Measurements from ENCODE around the gene ZNF646.
"Not testable (repeated sequence)": the region's sequence is repeated elsewhere in the genome, so short reads cannot be mapped to it uniquely, and the experiment has no call there.

The ZNF646 gene

GRCh38 chr16:31099860-31100638 is 25.8 kb downstream of the ZNF646 start:
- no peak for TF ChIP-seq ZNF274 (IDR thresholded peaks at IDR 0.05; ENCODE audit: low read depth, low read length)
- no peak overlapping the region for H3K4me3 ChIP-seq (ENCODE audit: low read length)

DNA sequence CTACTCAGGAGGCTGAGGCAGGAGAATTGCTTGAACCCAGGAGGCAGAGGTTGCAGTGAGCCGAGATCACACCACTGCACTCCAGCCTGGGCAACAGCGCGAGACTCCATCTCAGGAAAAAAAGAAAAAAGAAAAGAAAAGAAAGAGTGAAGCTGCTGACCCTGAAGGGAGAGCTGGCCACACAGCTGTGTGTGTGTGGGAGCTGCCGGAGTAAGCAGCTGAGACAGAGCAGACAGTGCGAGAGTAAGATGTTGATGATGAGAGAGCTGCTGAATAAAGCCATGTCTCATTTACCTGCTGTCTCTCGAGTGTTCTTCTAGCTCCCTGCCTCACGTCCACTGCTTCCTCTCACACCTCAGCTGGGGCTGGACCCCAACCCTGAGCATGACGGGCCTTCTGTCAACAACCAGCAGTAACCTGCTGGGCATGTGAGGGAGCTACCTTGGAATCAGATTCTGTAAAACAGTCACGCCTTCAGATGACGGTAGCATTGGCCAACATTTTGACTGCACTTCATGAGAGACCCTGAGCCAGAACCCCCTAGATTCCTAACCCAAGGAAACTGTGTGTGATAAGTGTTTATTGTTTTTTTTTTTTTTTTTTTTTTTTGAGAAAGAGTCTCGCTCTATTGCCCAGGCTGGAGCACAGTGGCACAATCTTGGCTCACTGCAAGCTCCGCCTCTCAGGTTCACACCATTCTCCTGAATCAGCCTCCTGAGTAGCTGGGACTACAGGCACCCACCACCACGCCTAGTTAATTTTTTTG is 26.8 kb downstream of the ZNF646 start:
- H3K4me3 ChIP-seq (ENCODE audit: low read length): not testable (repeated sequence)

- TF ChIP-seq ZNF274 (IDR thresholded peaks at IDR 0.05; ENCODE audit: low read depth, low read length): no peak
- H3K4me3 ChIP-seq (ENCODE audit: low read length): no peak overlapping the region
Measured at GRCh38 chr16:31105677-31106213, 31.5 kb downstream of the ZNF646 start.

DNA sequence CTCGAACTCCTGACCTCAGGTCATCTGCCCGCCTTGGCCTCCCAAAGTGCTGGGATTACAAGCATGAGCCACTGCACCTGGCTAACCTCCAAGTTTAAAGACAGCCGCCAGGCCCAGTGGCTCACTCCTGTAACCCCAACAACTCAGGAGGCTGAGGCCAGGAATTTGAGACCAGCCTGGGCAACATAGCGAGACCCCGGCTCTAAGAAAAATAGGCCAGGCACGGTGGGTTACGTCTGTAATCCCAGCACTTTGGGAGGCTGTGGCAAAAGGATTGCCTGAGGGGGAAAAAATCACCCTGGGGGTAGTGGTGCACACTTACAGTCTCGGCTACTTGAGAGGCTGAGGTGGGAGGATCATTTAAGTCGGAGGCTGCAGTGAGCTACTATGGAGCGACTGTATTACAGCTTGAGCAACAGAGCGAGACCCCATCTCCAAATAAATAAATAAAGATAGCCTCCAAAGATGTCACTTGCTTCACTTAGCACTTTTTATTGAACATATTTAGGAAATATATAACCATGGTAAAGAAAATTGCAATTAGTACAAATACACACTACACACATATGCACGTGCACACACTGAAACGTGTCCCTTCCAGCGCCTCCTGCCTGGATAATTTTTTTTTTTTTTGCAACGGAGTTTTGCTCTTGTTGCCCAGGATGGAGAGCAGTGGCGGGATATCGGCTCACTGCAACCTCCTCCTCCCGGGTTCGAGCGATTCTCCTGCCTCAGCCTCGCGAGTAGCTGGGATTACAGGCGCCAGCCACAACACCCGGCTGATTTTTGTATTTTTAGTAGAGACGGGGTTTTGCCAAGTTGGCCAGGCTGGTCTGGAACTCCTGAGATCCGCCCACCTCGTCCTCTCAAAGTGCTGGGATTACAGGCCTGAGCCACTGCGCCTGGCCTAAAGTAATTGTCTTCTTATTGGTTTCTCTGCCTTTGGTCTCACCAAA is 32.6 kb downstream of the ZNF646 start:
- TF ChIP-seq ZNF274 (IDR thresholded peaks at IDR 0.05; ENCODE audit: low read depth, low read length): no peak
- no peak overlapping the region for H3K4me3 ChIP-seq (ENCODE audit: low read length)

DNA sequence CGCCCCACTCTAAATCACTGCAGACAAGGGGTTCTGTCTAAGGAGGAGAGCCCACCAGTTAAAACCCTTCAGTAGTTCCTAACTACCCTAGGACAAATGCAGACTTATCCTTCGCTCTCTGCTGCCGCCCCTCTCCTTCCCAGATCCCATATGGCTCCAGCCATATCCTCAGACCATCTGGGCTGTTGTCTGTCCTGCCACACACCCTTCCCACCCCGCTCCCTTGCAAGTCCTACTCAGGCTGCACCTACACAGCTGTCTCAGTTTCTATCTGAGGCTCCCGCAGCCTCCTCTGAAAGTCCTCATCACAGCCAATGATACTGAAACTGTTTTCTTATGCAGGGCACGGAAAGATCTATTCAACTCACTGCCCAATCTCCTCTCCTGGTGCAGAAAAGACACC is 33.2 kb downstream of the ZNF646 start:
- peak overlapping the region; percentile 81; the same call in 1 of the 2 replicates for H3K4me3 ChIP-seq (ENCODE audit: low read length)
- TF ChIP-seq ZNF274 (IDR thresholded peaks at IDR 0.05; ENCODE audit: low read depth, low read length): no peak

GRCh38 chr16:31108035-31108793 is 34.0 kb downstream of the ZNF646 start, which contains the start of gene BCKDK:
BCKDK (plus strand) TSS chr16:31108386; CDS start chr16:31109224, 838 bp downstream.
- H3K4me3 ChIP-seq (ENCODE audit: low read length): peak within 1 kb of the TSS; percentile 81
- TF ChIP-seq ZNF274 (IDR thresholded peaks at IDR 0.05; ENCODE audit: low read depth, low read length): no peak

DNA sequence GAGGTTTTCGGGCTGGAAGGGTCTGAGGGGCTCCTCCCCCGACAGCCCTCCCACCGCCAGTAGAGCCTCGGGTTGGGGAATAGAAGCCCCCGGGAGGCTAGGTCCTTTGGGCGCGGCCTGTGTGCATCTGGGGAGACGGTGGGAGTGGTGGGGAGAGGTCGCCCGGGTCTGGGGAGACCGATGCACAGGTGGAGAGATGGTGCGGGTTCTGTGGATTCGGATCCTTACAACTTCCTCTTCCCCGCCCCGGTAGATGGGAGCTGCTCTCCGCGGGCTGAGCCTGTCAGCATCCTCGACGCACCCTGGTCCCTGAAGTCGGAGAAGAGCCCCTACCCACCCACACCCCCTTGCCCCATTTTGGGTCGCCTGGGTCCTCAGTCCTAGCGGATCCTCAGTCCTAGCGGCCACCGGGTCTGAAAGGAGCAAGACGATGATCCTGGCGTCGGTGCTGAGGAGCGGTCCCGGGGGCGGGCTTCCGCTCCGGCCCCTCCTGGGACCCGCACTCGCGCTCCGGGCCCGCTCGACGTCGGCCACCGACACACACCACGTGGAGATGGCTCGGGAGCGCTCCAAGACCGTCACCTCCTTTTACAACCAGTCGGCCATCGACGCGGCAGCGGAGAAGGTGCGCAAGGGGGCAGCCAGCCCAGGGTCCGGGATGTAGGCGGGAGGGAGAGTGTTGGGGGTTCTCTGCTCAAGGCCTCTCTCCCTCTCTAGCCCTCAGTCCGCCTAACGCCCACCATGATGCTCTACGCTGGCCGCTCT is 34.8 kb downstream of the ZNF646 start:
- no peak for TF ChIP-seq ZNF274 (IDR thresholded peaks at IDR 0.05; ENCODE audit: low read depth, low read length)
- peak overlapping the region; percentile 81 for H3K4me3 ChIP-seq (ENCODE audit: low read length)

- no peak overlapping the region for H3K4me3 ChIP-seq (ENCODE audit: low read length)
- TF ChIP-seq ZNF274 (IDR thresholded peaks at IDR 0.05; ENCODE audit: low read depth, low read length): no peak
Measured at GRCh38 chr16:31109622-31110021, 35.4 kb downstream of the ZNF646 start.

GRCh38 chr16:31110106-31111034 is 36.1 kb downstream of the ZNF646 start:
- H3K4me3 ChIP-seq (ENCODE audit: low read length): no peak overlapping the region
- TF ChIP-seq ZNF274 (IDR thresholded peaks at IDR 0.05; ENCODE audit: low read depth, low read length): no peak

GRCh38 chr16:31111881-31112466 is 37.8 kb downstream of the ZNF646 start:
- no peak overlapping the region for H3K4me3 ChIP-seq (ENCODE audit: low read length)
- TF ChIP-seq ZNF274 (IDR thresholded peaks at IDR 0.05; ENCODE audit: low read depth, low read length): no peak

- no peak overlapping the region for H3K4me3 ChIP-seq (ENCODE audit: low read length)
- TF ChIP-seq ZNF274 (IDR thresholded peaks at IDR 0.05; ENCODE audit: low read depth, low read length): no peak
Measured at GRCh38 chr16:31112711-31113110, 38.5 kb downstream of the ZNF646 start.
